ENCODE data around the gene ADAMTS12. TPM values are rescaled to one million over a fixed set of nuclear protein-coding genes. Genes with fewer than 3 reads are reported as not detected.

The ADAMTS12 gene
- total RNA-seq, 1 experiment from 2014 or later: 6.2 TPM

GRCh38 chr5:33733225-33733624, 158.6 kb downstream of the ADAMTS12 start:
- no peak overlapping the region for H2BK5ac ChIP-seq (ENCODE audit: insufficient read length, low read length)
- no peak overlapping the region for H3K27ac ChIP-seq (ENCODE audit: insufficient read length, low read depth, low read length)
- no peaks in the 10 kb centered on the region for H3K23me2 ChIP-seq (ENCODE audit: insufficient read length, low read depth, low read length, poor library complexity, severe bottlenecking)
- no peak overlapping the region for H3K56ac ChIP-seq (ENCODE audit: insufficient read length, low read depth, low read length)
- H4K20me1 ChIP-seq (ENCODE audit: control insufficient read depth, insufficient read depth, insufficient read length): no peaks in the 10 kb centered on the region
- Mint-ChIP-seq H3K27ac (no peak overlapping the region), H3K27me3 (ENCODE audit: low read depth) (no peaks in the 10 kb centered on the region), H3K4me3 (no peak overlapping the region), H3K4me1 (peaks cover 15 to 20% of the 10 kb centered on the region in 2 experiments), H3K9me3 (no peaks in the 10 kb centered on the region), H3K36me3 (ENCODE audit: insufficient read depth in 1 of 3, low read depth in 3 of 3) (no peaks in the 10 kb centered on the region)
- TF ChIP-seq CTCF (conservative IDR thresholded peaks at IDR 0.05): no peak
- H3K18ac ChIP-seq (ENCODE audit: insufficient read length, low read depth, low read length): no peak overlapping the region
- H2BK20ac ChIP-seq (ENCODE audit: low read depth, low read length, poor library complexity, severe bottlenecking): no peak overlapping the region
- H4K8ac ChIP-seq (replicated peaks; ENCODE audit: insufficient read length, low read depth, low read length): no peak overlapping the region
- H2AFZ ChIP-seq (ENCODE audit: low read length): no peak overlapping the region
- no peak overlapping the region for H2BK15ac ChIP-seq (ENCODE audit: low read depth, low read length)
- H3K4ac ChIP-seq (ENCODE audit: low read depth, low read length): no peak overlapping the region
- DNase-seq: no peak
- no CpG with 5 or more reads among the region's 3 CpGs for WGBS (ENCODE audit: extremely low coverage, insufficient read length, low lambda C conversion rate)
- no peak overlapping the region for H4K5ac ChIP-seq (ENCODE audit: insufficient read length, low read depth, low read length)
- H2AK5ac ChIP-seq (ENCODE audit: insufficient read length, low read length): no peak overlapping the region
- H3K23ac ChIP-seq (ENCODE audit: insufficient read length, low read depth, low read length): no peak overlapping the region
- no peaks in the 10 kb centered on the region for H3K79me1 ChIP-seq (ENCODE audit: insufficient read depth, low read depth, low read length, poor library complexity, severe bottlenecking)
- no peak overlapping the region for H4K91ac ChIP-seq (ENCODE audit: insufficient read length, low read depth, low read length)
- no peak overlapping the region for H2BK120ac ChIP-seq (ENCODE audit: low read depth, low read length, poor library complexity, severe bottlenecking)
- H3K4me2 ChIP-seq (ENCODE audit: insufficient read depth, insufficient read length, low read length): no peak overlapping the region
- no peak overlapping the region for H2BK12ac ChIP-seq (ENCODE audit: insufficient read length, low read depth, low read length)
- no peak overlapping the region for H3K14ac ChIP-seq (ENCODE audit: insufficient read depth, low read length)
- peaks cover 3% of the 10 kb centered on the region for H3K4me1 ChIP-seq (ENCODE audit: insufficient read depth, low read length)
- no peaks in the 10 kb centered on the region for H3K79me2 ChIP-seq (ENCODE audit: insufficient read depth, low read length)
- H3K9me3 ChIP-seq (ENCODE audit: control insufficient read depth, low read depth, low read length): no peaks in the 10 kb centered on the region
- H3K9ac ChIP-seq (ENCODE audit: extremely low read depth, insufficient read length, low read length): no peak overlapping the region
- no peak overlapping the region for H3T11ph ChIP-seq (ENCODE audit: low read length)
- no peaks in the 10 kb centered on the region for H3K27me3 ChIP-seq (ENCODE audit: insufficient read depth, low read length)

All from H9 (cell line).